Fibroblast of lung (primary cell): ENCODE results near the gene OR9G1. TPM values are rescaled to one million over a fixed set of nuclear protein-coding genes. Genes with fewer than 3 reads are reported as not detected.
"Not testable (repeated sequence)": the region's sequence is repeated elsewhere in the genome, so short reads cannot be mapped to it uniquely, and the experiment has no call there.

Source experiments
- DNase-seq, 2 donors: peaks; one replicate each; pipeline versions ENCODE4 v3.0.0 to v3.0.0-alpha.2; 2010; ENCODE audit warnings: low read depth in 2 of 2
- H2AFZ ChIP-seq: 2 replicates; pipeline ENCODE4 v1.5.1; 2012; ENCODE audit warnings: low read length, control low read depth, inconsistent platforms
- H3K27ac ChIP-seq: 2 replicates; pipeline ENCODE4 v1.5.1; 2011; ENCODE audit warnings: low read length, control low read depth; ENCODE audit not compliant: insufficient read depth
- H3K27me3 ChIP-seq: 2 replicates; pipeline ENCODE4 v1.5.1; 2011; ENCODE audit warnings: mild to moderate bottlenecking, low read length; ENCODE audit not compliant: control insufficient read depth, insufficient read depth
- H3K36me3 ChIP-seq: 2 replicates; pipeline ENCODE4 v1.5.1; 2011; ENCODE audit warnings: low read length; ENCODE audit not compliant: control insufficient read depth, insufficient read depth
- H3K4me1 ChIP-seq: 2 replicates; pipeline ENCODE4 v1.5.1; 2011; ENCODE audit warnings: low read length; ENCODE audit not compliant: control insufficient read depth, insufficient read depth; ENCODE audit errors: extremely low read depth
- H3K4me2 ChIP-seq: 2 replicates; pipeline ENCODE4 v1.5.1; 2011; ENCODE audit warnings: low read length, control low read depth; ENCODE audit not compliant: insufficient read depth; ENCODE audit errors: extremely low read depth
- H3K4me3 ChIP-seq, 4 experiments: fragments of 200-600 bp in 1 of 4; sonication (generic) in 1 of 4; replicated peaks in 1 of 4; 2 replicates each; pipeline ENCODE4 v1.5.1; 2011 to 2016; ENCODE audit warnings: low read length in 4 of 4, low read depth in 3 of 4, mild to moderate bottlenecking in 3 of 4, control low read depth in 2 of 4, inconsistent platforms in 1 of 4, mixed read lengths in 1 of 4; ENCODE audit not compliant: insufficient read depth in 1 of 4; ENCODE audit errors: control extremely low read depth in 1 of 4
- H3K79me2 ChIP-seq: 2 replicates; pipeline ENCODE4 v1.5.1; 2012; ENCODE audit warnings: mild to moderate bottlenecking, low read length, inconsistent platforms; ENCODE audit not compliant: control insufficient read depth, insufficient read depth
- H3K9ac ChIP-seq: 2 replicates; pipeline ENCODE4 v1.5.1; 2011; ENCODE audit warnings: mild to moderate bottlenecking, low read length, control low read depth; ENCODE audit not compliant: insufficient read depth
- H3K9me3 ChIP-seq: 2 replicates; pipeline ENCODE4 v1.5.1; 2012; ENCODE audit warnings: low read depth, low read length; ENCODE audit not compliant: control insufficient read depth, insufficient read depth
- H4K20me1 ChIP-seq: 2 replicates; pipeline ENCODE4 v1.5.1; 2011; ENCODE audit warnings: low read length; ENCODE audit not compliant: control insufficient read depth, insufficient read depth; ENCODE audit errors: extremely low read depth
- EZH2 ChIP-seq: IDR thresholded peaks from 2 replicates; pipeline ENCODE4 v1.5.1; 2012; ENCODE audit warnings: low read length, control low read depth, mild to moderate bottlenecking; ENCODE audit errors: missing control alignments
- polyA plus RNA-seq, 2 donors: library from polyadenylated mRNA; depleted of rRNA in 1 of 2; stranded (reverse) in 1 of 2; unstranded in 1 of 2; fragments of >200 nt; gene quantifications; 2 replicates each; pipeline ENCODE4 v1.2.1, GENCODE V29; 2011 to 2012; ENCODE audit warnings: missing spikeins in 1 of 2
- total RNA-seq: library from RNA; depleted of rRNA; stranded (reverse); fragments of >200 nt; gene quantifications from 2 replicates; pipeline ENCODE4 v1.2.1, GENCODE V29; 2014
- TF ChIP-seq, protein P1 (sequence below), 2 donors: IDR thresholded peaks in 1 of 2; conservative IDR thresholded peaks in 1 of 2; 1 replicate in 1 of 2; 2 replicates in 1 of 2; pipeline ENCODE4 v1.5.1; 2011 to 2012; ENCODE audit warnings: low read length in 2 of 2, control low read depth in 1 of 2, inconsistent platforms in 1 of 2, low read depth in 1 of 2, mild to moderate bottlenecking in 1 of 2

The OR9G1 gene
- total and polyA plus RNA-seq, 2 donors (not counting 1 experiment from before 2014, with no cell fraction given) = not detected

DNA sequence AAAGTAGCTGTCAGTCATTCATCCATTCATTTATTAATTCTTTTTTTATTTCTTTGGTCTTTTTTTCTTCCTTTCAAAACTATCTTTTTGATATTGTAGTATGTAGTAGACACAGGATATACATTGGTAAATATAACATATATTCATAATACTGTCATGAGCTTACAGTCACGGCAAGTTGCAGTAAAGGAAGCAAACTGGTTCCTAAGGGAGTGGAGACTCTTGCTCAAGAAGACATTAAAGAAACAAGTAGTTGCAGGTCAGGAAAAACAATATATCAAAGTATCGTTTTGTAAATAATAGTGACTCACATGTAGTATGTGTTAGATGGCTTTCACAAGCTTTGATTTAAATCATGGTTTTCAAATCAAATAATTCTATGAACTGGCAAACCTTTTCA is 27.9 kb upstream of the OR9G1 start:
- Histone ChIP-seq H4K20me1 (no peaks in the 10 kb centered on the region), H3K79me2 (no peaks in the 10 kb centered on the region), H3K27me3 (no peaks in the 10 kb centered on the region), H3K4me2 (no peak overlapping the region), H3K4me3 (no peak overlapping the region), H3K4me1 (no peaks in the 10 kb centered on the region), H3K9me3 (no peaks in the 10 kb centered on the region), H3K9ac (no peak overlapping the region), H3K27ac (no peak overlapping the region), H2AFZ (no peak overlapping the region), H3K36me3 (no peaks in the 10 kb centered on the region)
- TF ChIP-seq, protein P1, sequence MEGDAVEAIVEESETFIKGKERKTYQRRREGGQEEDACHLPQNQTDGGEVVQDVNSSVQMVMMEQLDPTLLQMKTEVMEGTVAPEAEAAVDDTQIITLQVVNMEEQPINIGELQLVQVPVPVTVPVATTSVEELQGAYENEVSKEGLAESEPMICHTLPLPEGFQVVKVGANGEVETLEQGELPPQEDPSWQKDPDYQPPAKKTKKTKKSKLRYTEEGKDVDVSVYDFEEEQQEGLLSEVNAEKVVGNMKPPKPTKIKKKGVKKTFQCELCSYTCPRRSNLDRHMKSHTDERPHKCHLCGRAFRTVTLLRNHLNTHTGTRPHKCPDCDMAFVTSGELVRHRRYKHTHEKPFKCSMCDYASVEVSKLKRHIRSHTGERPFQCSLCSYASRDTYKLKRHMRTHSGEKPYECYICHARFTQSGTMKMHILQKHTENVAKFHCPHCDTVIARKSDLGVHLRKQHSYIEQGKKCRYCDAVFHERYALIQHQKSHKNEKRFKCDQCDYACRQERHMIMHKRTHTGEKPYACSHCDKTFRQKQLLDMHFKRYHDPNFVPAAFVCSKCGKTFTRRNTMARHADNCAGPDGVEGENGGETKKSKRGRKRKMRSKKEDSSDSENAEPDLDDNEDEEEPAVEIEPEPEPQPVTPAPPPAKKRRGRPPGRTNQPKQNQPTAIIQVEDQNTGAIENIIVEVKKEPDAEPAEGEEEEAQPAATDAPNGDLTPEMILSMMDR (conservative IDR thresholded peaks at IDR 0.05 in 1 of 2, IDR thresholded peaks at IDR 0.05 in 1 of 2; ENCODE audit: low read depth in 1 of 2, low read length in 2 of 2) = no peak
- TF ChIP-seq EZH2 = no peak
- no peak for DNase-seq

DNA sequence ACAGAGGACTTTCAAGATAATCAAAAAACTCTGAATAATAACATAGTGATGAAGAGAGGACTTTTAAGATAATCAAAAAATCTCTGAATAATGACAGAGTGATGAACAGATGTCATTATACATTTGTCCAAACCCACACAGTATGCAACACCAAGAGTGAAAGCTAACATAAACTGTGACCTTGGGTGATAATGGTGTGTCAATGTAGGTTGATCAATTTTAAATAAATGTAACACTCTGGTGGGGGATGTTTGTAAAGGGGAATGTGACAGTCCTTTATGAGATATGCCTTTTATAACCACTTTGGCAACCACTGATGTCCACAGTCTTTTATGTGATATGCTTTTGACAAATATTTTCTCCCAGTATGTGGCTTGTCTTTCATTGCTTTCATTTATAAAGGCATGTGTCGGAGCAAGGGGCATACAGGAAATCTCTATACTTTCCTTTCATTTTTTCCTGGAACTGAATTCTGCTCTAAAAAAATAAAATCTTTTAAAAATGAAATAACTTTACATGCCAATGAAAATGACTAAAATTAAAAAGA is 10.3 kb upstream of the OR9G1 start:
- H2AFZ ChIP-seq = no peak overlapping the region
- no peaks in the 10 kb centered on the region for H3K36me3 ChIP-seq
- TF ChIP-seq EZH2 = no peak
- TF ChIP-seq, protein P1 (conservative IDR thresholded peaks at IDR 0.05 in 1 of 2, IDR thresholded peaks at IDR 0.05 in 1 of 2; ENCODE audit: low read depth in 1 of 2, low read length in 2 of 2) = no peak
- H3K9ac ChIP-seq = no peak overlapping the region
- DNase-seq = no peak
- H3K9me3 ChIP-seq = no peaks in the 10 kb centered on the region
- H3K4me2 ChIP-seq = no peak overlapping the region
- no peak overlapping the region for H3K27ac ChIP-seq
- H3K4me1 ChIP-seq = no peaks in the 10 kb centered on the region
- no peaks in the 10 kb centered on the region for H4K20me1 ChIP-seq
- no peak overlapping the region for H3K4me3 ChIP-seq
- no peaks in the 10 kb centered on the region for H3K79me2 ChIP-seq
- H3K27me3 ChIP-seq = no peaks in the 10 kb centered on the region

DNA sequence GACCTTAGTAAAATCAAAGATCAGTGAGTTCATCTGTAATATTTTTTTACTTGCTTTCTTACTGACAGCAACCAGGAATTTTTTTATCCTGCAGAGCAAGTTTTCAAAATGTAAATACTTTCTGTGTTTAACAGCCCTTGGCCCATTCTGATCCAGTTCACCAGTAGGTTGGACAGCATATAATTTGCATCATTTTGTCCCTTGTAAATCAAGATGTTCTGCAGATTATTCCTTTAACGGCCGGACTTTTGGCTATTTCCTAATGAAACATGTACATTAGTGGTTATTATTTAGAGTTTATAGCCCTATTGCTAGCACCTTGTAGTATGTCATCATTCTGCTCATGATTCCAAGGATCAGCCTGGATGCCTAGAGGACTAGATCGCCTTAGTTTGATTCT is 7.7 kb upstream of the OR9G1 start:
- DNase-seq, H3K79me2 ChIP-seq, H3K27ac ChIP-seq, H4K20me1 ChIP-seq, H2AFZ ChIP-seq, H3K9me3 ChIP-seq, H3K27me3 ChIP-seq, H3K4me2 ChIP-seq, H3K9ac ChIP-seq, H3K4me3 ChIP-seq, H3K36me3 ChIP-seq, H3K4me1 ChIP-seq: not testable (repeated sequence)
